ENCODE measurements around the gene GPR141. TPM values are rescaled to one million over a fixed set of nuclear protein-coding genes. Genes with fewer than 3 reads are reported as not detected.

GPR141 gene
- polyA plus RNA-seq, 1 of the 3 experiments (the other 2 are of a cell fraction): not detected

DNA sequence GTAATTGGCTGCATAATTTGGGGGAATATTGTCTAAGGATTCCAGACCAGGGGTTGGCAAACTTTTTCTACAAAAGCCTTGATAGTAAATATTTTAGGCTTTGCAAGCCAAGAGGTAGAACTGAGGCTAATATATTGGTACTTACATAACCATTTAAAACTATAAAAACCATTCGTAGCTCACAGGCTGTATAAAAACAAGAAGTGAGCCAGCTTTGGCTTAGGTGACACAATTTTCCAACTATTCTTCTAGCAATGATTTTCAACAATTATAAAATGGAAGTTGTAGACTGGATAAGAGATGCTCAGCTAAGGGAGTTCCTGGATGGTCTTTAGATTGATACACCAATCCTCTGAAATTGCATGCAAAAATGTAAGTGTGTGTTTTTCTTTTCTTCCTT is 1.4 kb downstream of the GPR141 start:
- 21% methylated on average over 1 of the region's 1 CpG for WGBS (ENCODE audit: low lambda C conversion rate)
- no peak overlapping the region for H3K4me2 ChIP-seq
- H3K9me2 ChIP-seq: 0 out of 2 replicates have a peak, but pooled peaks cover 6% of the 10 kb centered on the region
- no peak overlapping the region for H3K4me3 ChIP-seq (ENCODE audit: low read depth in 2 of 2, low read length in 1 of 2)
- CTCF ChIA-PET: no interaction called here
- TF ChIP-seq ELF1 (IDR thresholded peaks at IDR 0.05) (no peak), FOXM1 (IDR thresholded peaks at IDR 0.05; ENCODE audit: low read depth) (no peak), TEAD4 (IDR thresholded peaks at IDR 0.05; ENCODE audit: borderline replicate concordance, insufficient read depth) (no peak), GABPA (IDR thresholded peaks at IDR 0.05; ENCODE audit: low read depth) (no peak), NRF1 (IDR thresholded peaks at IDR 0.05; ENCODE audit: low read depth, low read length) (no peak), RXRA (IDR thresholded peaks at IDR 0.05; ENCODE audit: borderline replicate concordance, low read depth) (no peak)
- TF ChIP-seq, protein P1, sequence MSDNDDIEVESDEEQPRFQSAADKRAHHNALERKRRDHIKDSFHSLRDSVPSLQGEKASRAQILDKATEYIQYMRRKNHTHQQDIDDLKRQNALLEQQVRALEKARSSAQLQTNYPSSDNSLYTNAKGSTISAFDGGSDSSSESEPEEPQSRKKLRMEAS (IDR thresholded peaks at IDR 0.05; ENCODE audit: low read depth): no peak
- TF ChIP-seq, protein P2, sequence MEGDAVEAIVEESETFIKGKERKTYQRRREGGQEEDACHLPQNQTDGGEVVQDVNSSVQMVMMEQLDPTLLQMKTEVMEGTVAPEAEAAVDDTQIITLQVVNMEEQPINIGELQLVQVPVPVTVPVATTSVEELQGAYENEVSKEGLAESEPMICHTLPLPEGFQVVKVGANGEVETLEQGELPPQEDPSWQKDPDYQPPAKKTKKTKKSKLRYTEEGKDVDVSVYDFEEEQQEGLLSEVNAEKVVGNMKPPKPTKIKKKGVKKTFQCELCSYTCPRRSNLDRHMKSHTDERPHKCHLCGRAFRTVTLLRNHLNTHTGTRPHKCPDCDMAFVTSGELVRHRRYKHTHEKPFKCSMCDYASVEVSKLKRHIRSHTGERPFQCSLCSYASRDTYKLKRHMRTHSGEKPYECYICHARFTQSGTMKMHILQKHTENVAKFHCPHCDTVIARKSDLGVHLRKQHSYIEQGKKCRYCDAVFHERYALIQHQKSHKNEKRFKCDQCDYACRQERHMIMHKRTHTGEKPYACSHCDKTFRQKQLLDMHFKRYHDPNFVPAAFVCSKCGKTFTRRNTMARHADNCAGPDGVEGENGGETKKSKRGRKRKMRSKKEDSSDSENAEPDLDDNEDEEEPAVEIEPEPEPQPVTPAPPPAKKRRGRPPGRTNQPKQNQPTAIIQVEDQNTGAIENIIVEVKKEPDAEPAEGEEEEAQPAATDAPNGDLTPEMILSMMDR (IDR thresholded peaks at IDR 0.05): no peak
- no peaks in the 10 kb centered on the region; the same call in 1 of the 2 replicates for H3K9me3 ChIP-seq
- no peak overlapping the region for H2AFZ ChIP-seq (ENCODE audit: low read depth)
- no peaks in the 10 kb centered on the region for H3K36me3 ChIP-seq (replicated peaks in 1 of 2; ENCODE audit: control insufficient read depth in 1 of 2, insufficient read depth in 2 of 2, low read length in 1 of 2)
- H3K9ac ChIP-seq: no peak overlapping the region
- H3K79me2 ChIP-seq (ENCODE audit: insufficient read depth): no peaks in the 10 kb centered on the region
- no peaks in the 10 kb centered on the region for H4K20me1 ChIP-seq (ENCODE audit: insufficient read depth)
- POLR2A ChIA-PET: no interaction called here
- no peaks in the 10 kb centered on the region for H3K27me3 ChIP-seq (ENCODE audit: insufficient read depth)
- H3F3A ChIP-seq (replicated peaks; ENCODE audit: insufficient read depth): no peaks in the 10 kb centered on the region
- no peaks in the 10 kb centered on the region for H3K4me1 ChIP-seq (ENCODE audit: control insufficient read depth in 1 of 2, insufficient read depth in 2 of 2, low read depth in 1 of 2, low read length in 1 of 2)
- no peak overlapping the region for H3K27ac ChIP-seq (ENCODE audit: low read depth in 2 of 2, low read length in 1 of 2)
- no peak for DNase-seq

DNA sequence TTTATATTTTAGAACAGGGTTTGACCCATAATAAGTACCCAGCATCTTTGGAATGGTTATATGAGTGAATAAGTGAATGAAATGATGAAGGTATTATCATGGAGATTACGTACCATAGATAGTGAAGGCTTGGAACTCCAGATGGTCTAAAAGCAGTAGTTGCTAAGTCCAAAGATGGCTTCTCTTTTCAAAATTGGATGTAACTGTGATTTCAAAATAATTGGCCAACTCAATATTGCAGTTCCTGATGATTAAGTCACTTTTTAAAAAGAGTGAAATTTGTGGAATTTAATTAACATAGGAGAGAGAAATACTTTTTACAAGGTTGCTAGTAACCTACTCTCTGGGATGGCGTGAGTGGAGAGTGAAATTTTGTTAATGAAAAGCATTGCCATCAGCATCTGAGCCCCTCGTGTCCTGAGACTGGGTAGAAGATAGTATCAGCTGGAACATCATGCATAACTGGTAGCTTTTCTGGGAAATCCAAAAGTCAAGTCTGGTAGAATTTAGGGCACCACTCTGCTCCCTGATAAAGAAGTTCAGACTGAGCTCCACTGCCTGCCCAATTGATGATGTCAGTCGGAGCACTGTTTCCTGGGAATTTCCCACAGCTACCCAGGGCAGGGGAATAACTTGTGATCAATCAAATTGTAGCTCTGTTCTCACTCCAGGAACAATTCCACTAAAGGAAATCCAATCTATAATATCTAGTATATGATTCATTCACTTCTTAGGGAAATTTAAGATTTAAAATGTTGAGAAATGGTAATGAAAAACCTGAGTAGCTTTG is 3.2 kb downstream of the GPR141 start:
- H3K36me3 ChIP-seq (replicated peaks in 1 of 2; ENCODE audit: control insufficient read depth in 1 of 2, insufficient read depth in 2 of 2, low read length in 1 of 2): no peaks in the 10 kb centered on the region
- H3K27me3 ChIP-seq (ENCODE audit: insufficient read depth): no peaks in the 10 kb centered on the region
- ChIA-PET POLR2A (no interaction called here), CTCF (interaction anchor here (1.3 to 1.4 kb wide), 2 partner anchors 9 to 454 kb away, joined by 3 to 4 read pairs; no protein-coding TSS in a partner anchor)
- H2AFZ ChIP-seq (ENCODE audit: low read depth): no peak overlapping the region
- H3K4me3 ChIP-seq (ENCODE audit: low read depth in 2 of 2, low read length in 1 of 2): no peak overlapping the region
- no peak for DNase-seq
- no peak overlapping the region for H3K27ac ChIP-seq (ENCODE audit: low read depth in 2 of 2, low read length in 1 of 2)
- H4K20me1 ChIP-seq (ENCODE audit: insufficient read depth): no peaks in the 10 kb centered on the region
- H3K79me2 ChIP-seq (ENCODE audit: insufficient read depth): no peaks in the 10 kb centered on the region
- no peak overlapping the region for H3K9ac ChIP-seq
- H3K9me3 ChIP-seq: no peaks in the 10 kb centered on the region; the same call in 1 of the 2 replicates
- 24% methylated on average over 4 of the region's 4 CpGs for WGBS (ENCODE audit: low lambda C conversion rate)
- TF ChIP-seq GATA2 (CRISPR knock-in tag; IDR thresholded peaks at IDR 0.05) (no peak), EZH2phosphoT487 (IDR thresholded peaks at IDR 0.05; ENCODE audit: borderline replicate concordance, low read depth) (no peak), SIN3A (IDR thresholded peaks at IDR 0.05; ENCODE audit: borderline replicate concordance, low read depth, low read length) (no peak), RAD21 (IDR thresholded peaks at IDR 0.05; ENCODE audit: low read length) (no peak), MXI1 (IDR thresholded peaks at IDR 0.05; ENCODE audit: low read depth, low read length) (no peak), FOSL2 (IDR thresholded peaks at IDR 0.05; ENCODE audit: borderline replicate concordance, low read depth) (no peak), NFIC (IDR thresholded peaks at IDR 0.05; ENCODE audit: borderline replicate concordance) (no peak), RFX5 (IDR thresholded peaks at IDR 0.05; ENCODE audit: low read length) (no peak), RCOR1 (IDR thresholded peaks at IDR 0.05; ENCODE audit: low read length) (no peak)
- TF ChIP-seq, protein P3, sequence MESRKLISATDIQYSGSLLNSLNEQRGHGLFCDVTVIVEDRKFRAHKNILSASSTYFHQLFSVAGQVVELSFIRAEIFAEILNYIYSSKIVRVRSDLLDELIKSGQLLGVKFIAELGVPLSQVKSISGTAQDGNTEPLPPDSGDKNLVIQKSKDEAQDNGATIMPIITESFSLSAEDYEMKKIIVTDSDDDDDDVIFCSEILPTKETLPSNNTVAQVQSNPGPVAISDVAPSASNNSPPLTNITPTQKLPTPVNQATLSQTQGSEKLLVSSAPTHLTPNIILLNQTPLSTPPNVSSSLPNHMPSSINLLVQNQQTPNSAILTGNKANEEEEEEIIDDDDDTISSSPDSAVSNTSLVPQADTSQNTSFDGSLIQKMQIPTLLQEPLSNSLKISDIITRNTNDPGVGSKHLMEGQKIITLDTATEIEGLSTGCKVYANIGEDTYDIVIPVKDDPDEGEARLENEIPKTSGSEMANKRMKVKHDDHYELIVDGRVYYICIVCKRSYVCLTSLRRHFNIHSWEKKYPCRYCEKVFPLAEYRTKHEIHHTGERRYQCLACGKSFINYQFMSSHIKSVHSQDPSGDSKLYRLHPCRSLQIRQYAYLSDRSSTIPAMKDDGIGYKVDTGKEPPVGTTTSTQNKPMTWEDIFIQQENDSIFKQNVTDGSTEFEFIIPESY (IDR thresholded peaks at IDR 0.05; ENCODE audit: borderline replicate concordance, low read depth): no peak
- TF ChIP-seq, protein P4, sequence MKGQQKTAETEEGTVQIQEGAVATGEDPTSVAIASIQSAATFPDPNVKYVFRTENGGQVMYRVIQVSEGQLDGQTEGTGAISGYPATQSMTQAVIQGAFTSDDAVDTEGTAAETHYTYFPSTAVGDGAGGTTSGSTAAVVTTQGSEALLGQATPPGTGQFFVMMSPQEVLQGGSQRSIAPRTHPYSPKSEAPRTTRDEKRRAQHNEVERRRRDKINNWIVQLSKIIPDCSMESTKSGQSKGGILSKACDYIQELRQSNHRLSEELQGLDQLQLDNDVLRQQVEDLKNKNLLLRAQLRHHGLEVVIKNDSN (IDR thresholded peaks at IDR 0.05; ENCODE audit: borderline replicate concordance, low read depth): no peak
- TF ChIP-seq, protein P1 (IDR thresholded peaks at IDR 0.05; ENCODE audit: low read depth): no peak
- TF ChIP-seq, protein P5, sequence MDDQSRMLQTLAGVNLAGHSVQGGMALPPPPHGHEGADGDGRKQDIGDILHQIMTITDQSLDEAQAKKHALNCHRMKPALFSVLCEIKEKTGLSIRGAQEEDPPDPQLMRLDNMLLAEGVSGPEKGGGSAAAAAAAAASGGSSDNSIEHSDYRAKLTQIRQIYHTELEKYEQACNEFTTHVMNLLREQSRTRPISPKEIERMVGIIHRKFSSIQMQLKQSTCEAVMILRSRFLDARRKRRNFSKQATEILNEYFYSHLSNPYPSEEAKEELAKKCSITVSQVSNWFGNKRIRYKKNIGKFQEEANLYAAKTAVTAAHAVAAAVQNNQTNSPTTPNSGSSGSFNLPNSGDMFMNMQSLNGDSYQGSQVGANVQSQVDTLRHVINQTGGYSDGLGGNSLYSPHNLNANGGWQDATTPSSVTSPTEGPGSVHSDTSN (IDR thresholded peaks at IDR 0.05): no peak
- H3K4me1 ChIP-seq (ENCODE audit: control insufficient read depth in 1 of 2, insufficient read depth in 2 of 2, low read depth in 1 of 2, low read length in 1 of 2): no peaks in the 10 kb centered on the region
- 0 out of 2 replicates have a peak, but pooled peaks cover 3% of the 10 kb centered on the region for H3K9me2 ChIP-seq
- H3K4me2 ChIP-seq: no peak overlapping the region
- no peaks in the 10 kb centered on the region for H3F3A ChIP-seq (replicated peaks; ENCODE audit: insufficient read depth)
